Stimulated activated CD4-positive, alpha-beta T cell treated with anti-CD3 and anti-CD28 coated beads, Interleukin-12 subunit alpha, Interleukin-12 subunit beta, amount 100 ng/mL, for 24 hours (primary cell): ENCODE measurements around the gene ELFN2.
A peak's percentile ranks its signal among the peaks of the same experiment; 100 is the strongest.
"Not testable (repeated sequence)": the region's sequence is repeated elsewhere in the genome, so short reads cannot be mapped to it uniquely, and the experiment has no call there.

Experiments
- DNase-seq, 2 experiments: peaks; one replicate each; pipeline ENCODE4 v3.0.0-alpha.2; 2020; ENCODE audit warnings: low read depth in 2 of 2

The ELFN2 gene

DNA sequence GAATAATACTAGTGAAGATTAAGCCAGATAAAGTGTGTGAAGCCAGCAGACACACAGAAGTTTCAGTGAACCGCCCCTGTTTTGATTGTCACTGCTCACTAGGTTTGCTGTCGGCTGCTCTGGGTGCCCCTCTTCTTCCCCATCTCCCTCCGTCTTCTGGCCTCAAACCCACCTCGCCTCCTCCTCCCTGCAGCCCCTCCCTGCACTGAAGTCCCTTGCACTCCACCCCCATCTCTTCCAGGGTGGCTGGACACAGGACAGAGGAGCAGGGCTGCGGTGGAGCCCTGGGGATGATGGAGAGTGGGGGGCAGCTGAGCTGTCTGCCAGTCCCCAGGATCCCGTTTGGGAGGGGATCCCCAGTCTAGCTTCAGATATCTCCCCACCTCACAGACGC is 91.5 kb downstream of the ELFN2 start:
- DNase-seq: no peak

DNA sequence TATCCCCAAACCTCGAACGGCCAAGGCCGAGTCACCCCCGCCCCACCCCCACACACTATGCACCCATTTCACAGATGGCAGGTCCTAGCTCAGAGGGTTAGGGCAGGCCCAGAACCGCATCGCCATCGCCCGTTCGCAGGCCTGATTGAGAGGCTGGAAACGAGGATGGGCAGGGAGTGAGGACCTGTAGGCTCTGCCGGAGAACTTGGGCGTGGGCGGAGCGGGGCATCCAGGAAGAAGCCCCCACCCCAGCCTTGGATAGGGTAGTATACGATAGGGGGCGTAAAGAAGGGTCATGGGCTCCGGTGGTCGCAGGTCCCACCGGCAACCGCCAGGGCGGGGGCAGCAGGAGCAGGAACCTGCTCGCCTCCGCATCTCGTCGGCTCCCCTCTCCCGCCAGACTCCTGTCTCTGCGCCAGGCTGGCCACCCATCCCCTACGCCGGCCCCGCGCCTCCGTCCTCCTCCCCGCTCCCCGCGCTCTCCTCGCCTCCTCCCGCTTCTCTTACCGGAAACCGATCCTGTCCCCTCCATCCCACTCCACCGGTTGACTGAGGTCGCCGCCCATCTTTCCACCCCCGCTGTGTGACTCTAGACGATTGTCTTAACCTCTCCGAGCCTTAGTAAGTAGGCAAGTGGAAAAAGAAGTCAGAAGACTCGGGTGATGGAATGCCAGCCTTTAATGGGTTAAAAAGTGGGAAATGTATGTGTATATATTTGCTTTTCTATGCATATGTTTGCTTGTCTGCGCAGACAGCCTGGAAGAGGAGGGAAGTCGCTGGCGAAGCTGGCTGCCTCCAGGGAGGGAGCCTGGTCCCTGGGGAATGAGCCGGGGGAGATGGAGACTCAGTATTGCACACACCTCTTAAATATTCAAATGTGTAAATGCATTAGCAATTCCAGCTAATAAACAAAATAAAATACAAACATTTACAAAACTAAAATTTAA is 92.1 kb downstream of the ELFN2 start:
- DNase-seq: no peak

DNA sequence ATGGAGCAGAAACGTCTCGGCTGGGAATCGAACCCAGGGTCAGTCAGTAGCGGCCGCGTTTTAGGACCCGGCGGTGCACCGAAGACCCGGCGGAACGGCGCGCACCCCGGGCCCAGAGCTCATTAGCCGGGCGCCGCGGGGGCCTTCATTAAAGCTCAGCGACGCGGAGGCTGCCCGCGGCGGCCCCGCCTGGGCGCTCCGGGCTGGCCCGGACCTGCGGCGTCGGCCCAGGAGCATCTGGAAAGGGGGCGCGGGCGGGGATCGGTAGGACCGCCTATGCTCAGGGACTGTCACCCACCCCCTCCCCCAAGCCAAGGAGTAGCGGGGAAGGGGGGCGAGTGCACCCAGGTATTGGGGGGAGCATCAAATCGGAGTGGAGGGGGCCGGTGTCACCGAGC is 92.8 kb downstream of the ELFN2 start:
- no peak for DNase-seq

DNA sequence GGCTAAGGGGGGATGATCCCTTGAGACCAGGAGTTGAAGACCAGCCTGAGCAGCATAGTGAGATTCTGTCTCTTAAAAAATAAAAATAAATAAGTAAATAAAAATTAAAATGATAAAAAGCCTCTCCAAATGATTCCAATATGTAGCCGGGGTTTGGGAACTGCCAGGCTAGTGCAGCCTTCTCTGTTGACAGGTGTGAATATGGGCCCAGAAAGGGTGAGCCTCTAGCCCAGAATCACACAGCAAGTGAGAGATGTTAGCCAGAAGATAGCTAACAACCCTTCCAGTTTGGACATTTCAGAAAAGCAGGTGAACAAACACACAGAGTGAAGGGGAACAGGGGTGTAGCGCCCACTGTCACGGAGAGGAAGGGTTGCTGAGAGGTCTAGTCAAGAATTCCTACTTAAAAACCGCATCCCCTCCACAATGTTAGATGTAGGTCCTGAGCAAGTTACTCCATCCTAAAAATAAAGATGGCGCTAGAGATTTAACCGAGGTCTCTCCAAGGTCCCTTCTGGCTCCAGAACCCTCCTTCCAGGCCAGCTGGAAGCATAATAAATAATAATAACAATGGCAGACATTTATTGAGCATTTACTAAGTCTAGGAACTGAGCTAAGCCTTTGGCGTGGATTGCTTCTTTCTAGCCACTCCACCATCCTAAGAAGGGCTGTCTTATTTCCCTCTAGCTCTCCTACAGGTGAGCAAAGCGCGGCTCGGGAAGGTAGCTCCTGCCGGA is 93.4 kb downstream of the ELFN2 start:
- no peak for DNase-seq

DNA sequence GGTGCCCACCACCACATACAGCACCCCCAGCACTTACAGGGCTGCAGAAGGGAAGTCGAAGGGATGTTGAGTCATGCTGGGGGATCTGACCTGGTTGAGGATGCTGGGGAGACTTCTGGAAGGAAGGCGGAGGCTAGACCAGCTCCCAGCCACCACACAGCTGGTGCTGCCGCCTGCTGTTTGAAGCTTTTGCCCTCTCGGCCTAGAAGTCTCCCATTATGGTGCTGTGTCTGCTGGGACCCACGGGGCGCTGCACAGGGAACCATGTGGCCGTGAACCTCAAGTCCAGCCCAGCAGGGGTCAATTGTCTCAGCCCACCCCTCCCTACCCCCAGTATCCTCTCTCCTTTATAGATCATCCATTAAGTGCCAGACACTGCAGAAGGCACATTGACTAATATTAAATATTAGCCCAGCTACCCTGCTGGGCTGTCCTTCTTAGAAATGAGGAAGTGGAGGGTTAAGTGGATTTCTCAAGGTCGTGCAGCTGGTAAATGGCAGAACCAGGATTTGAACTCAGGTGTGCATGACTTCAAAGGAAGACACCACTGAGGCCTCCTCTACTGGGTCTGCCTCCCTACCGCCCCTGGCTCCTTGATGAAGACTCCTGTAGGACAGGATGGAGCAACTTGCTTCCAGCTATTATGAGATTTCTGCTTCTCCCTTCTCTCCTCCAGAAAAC is 95.3 kb downstream of the ELFN2 start:
- no peak for DNase-seq

DNA sequence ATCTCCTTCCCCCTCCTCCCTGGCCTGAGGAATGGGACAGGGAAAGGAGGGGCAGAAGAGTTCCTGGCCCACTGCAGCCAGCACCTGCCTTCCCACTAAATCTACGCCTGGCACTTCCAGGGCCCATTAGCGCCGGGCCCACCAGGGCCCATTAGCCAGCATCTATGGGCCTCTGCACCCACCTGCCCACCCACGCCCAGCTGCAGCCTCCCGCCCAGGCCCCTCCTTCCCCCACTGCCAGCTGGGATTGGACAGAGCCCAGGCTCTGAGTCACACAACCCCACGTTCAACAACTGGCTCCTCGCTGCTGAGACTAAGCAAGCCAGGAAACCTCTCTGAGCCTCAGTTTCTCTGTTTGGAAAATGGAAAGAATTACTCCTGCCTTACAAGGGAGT is 96.2 kb downstream of the ELFN2 start:
- no peak for DNase-seq

DNA sequence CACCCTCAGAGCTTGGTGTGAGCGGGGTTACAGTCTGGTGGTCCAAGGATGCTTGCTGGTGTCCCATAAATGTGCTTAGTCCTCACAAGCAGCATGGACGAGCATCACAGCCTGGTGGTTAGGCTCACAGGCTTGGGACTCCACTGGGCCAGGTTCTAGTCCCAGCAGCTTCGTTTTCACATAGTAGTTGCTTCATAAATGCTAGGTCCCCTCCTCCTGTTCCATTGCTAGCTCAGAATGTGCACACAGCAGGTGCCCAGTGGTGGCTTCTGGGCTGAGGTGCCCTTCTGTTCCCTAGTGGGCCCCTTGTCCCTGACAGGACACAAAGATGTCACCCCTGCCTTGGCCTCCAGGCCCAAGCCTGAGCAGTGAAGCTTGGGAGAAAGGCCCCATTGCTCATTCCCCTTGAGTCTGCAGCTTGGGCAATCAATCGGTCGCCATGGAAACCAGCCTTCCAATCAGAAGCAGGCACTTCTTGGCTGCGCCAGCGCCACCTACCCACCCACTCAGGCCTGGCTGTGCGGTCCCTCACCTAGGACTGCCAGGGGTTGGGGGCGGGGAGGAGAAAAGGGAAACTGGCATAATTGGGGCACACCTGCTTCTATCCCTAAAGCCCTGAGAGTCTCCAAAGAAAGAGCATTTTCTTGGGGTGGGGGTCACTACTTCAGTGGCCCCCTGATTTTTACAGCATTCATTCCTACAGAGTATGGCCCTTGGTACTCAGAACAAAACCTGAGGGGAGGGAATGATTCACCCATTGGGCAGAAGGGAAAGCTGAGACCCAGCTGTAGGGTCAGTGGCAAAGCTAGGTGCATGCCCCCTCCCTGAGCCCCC is 96.9 kb downstream of the ELFN2 start:
- DNase-seq: peak in 1 of 2 experiments; percentile 35

DNA sequence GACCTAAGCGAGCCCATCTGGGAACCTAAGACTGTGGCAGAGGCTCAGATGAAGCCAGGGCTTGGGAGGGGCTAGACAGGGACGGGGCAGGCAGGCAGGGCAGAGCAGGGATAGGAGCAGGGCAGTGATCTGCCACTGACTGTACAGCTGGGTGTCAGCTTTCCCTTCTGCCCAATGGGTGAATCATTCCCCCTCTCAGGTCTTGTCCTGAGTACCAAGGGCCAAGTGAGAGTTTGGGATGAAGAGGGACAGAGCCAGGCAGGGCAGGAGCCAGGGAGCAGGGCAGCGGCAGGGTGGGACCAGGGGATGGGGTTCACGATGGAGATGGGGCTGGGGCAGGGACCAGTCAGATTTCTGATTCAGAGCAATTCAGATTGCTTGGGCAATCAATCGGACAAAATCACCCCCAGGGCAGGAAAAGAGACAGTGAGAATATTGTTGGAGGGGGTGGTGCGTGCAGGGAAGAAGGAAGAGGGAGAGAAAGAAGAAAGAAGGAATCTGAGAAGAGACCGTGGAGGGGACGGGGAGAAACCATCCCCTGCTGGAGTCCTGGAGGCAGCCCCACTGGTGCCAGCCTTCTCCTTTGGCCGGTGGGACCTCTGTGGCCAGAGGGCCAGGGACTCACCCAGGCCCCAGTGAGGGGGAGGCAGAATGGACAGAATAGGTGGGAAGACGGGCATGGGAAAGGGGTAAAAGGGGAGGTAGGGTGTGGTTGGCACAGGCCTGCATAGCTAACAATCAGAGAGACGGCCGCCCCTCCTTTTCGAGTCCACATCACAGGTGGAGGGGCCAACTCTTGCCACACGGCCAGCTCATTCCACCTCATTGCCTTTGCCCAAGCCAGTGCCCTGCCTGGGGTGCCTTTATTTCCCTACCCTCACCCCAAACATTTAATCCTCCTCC is 97.8 kb downstream of the ELFN2 start:
- no peak for DNase-seq

DNA sequence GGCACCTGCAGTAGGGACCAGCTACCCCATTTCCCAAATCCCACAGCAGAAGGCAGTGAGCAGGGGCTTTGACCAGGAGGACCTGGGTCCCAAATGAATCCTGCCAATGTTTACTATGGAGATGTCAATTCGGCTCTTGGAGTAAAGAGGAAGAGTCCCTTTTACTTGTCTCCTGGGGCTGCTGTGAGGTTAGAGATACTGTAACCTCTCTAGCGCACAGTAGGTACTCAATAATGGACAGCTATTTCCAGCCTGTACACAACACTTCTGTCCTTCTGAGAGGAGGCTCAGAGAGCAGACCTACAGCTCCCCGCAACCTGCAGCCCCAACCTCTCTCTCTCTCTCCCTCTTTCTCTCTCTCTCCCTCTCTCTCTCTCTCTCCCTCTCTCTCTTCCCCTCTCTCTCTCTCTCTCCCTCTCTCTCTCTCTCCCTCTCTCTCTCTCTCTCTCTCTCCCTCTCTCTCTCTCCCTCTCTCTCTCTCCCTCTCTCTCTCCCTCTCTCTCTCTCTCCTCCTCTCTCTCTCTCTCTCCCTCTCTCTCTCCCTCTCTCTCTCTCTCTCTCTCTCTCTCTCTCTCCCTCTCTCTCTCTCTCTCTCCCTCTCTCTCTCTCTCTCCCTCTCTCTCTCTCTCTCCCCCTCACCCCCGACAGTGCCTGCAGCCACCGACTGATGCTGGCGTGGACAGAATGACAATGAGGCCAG is 98.6 kb downstream of the ELFN2 start:
- DNase-seq: not testable (repeated sequence)

DNA sequence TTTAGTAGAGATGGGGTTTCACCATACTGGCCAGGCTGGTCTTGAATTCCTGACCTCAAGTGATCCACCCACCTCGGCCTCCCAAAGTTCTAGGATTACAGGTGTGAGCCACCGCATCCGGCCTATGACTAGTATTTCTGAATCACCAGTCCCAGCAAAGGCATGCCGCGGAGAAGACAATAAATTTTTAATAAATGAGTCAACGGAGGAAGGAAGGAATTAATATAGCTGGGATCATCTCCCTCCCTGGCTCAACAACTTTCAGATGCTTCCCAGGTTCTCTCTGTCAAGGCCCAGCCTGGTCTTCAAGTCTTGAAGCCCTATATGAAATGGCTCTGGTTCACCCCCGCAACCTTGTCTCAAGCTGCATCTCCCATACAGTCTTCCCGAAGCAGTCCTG is 99.3 kb downstream of the ELFN2 start:
- no peak for DNase-seq

DNA sequence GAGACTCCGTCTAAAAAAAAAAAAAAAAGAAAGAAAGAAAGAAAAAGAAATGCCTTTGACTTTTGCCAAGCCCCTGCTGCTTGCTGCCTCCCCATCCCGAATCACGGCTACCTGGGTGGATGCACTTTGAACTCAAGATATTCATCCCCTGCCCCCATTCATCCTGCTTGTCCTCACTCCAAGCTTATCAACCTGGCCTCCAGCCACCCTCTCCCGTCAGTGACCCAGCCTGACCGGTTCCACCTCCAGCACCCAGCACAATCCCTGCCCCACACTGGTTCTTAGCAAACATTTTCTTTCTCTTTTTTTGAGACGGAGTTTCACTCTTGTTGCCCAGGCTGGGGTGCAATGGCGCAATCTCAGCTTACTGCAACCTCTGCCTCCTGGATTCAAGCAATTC is 100.6 kb downstream of the ELFN2 start:
- no peak for DNase-seq

DNA sequence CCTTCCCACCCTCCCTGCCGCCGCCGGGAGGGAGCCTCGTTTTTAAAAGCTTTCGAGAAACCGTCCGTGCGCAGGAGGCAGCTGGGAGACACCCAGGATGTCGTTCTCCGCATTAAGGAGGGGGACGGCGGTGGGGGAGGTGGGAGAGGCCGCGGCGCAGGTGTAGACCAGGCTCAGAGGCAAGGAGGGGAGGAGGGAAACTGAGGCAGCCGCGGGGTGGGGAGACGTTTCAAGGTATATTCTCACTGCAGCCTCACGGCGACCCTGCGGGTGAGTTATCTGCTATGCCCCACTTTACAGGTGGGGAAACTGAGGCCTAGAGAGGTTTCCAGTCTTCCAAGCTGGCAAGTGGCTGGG is 102.3 kb downstream of the ELFN2 start:
- DNase-seq: no peak

DNA sequence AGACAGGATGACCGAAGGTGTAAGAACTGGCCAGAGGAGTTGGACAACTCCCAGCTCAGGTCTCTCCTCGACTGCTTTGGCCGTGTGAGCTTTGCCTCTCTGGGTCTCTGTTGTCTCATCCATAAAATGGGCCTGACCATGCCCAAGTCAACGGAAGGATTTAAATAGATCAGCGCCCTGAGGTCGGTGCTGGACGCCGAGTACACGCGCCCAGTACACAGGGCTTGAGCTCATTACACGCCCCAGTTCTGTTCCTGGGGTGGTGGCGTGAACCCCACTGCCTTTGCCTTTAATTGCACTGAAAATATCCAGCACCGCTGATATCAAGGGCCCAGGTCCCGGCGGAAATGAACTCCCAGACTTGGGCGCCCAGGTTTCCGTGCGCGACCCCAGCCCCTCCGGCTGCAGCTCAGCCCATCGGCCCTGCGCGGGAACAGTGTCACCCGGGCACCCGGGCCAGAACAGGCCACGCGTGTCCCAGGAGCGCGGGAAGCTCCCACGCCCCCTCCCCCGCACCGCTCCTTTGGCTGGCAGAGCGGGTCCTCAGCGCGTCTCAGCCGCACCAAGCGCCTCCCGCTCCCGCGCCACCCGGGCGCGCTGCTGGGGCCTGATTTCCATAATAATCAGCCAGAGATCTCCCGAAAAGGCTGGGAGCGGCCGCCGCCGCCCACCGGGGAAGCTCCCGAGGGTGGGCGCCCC is 102.8 kb downstream of the ELFN2 start:
- no peak for DNase-seq

DNA sequence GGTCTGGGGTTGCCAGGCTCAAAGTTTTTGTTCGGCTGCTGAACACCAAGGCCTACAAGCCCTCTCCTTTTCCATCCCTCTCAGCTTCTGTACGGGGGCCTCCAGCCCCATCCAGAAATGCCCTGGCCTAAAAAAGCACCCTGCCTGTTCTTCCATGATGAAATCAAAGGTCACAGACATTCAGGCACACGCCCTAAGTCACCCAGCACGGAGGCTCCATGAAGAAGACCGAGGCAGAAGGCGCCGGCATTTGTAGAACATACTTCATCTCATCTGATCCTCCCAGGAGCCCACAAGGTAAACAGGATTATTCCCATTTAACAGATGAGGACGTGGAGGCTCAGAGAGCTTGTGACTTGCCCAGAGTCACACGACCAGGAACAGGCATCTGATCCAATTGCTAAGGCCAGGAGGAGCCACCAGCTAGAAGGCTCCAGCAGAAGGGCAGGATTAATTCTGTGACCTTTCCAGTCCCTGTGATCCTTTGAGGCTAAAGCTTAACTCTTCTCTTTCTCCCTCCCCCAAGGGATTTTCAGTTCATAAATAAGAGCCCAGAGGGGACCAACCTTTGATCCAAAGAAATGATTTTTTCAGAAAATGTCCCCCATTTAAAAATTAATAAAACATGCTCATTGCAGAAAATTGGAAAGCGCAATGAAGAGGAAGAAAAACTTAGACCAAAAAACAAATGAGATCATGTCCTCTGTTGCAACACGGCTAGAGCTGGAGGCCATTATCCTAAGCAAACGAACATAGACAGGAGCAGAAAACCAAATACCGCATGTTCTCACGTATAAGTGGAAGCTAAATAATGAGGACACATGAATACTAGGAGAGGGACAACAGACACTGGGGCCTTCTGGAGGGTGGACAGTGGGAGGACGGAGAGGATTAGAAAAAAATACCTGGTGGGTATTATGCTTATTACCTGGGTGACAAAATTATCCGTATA is 106.3 kb downstream of the ELFN2 start:
- no peak for DNase-seq

DNA sequence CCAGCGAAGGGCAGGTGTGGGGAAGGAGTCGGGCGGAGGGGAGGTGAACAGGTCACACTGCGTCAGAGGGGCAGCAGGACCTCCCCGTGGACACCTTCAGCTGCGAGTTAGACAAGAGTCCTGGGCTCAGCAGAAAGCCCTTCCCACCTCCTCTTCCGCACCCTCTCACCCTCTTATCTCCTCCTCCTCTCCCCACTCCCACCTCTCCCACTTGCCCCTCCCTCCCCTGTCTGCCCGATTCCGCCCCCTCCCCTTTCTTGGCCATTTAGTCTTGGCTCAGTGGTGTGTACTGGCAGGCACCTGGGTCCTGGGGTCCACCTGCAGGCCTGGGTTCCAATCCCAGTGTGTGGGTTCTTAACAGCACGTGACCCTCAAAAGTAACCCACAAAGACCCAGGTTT is 107.8 kb downstream of the ELFN2 start:
- DNase-seq: no peak

DNA sequence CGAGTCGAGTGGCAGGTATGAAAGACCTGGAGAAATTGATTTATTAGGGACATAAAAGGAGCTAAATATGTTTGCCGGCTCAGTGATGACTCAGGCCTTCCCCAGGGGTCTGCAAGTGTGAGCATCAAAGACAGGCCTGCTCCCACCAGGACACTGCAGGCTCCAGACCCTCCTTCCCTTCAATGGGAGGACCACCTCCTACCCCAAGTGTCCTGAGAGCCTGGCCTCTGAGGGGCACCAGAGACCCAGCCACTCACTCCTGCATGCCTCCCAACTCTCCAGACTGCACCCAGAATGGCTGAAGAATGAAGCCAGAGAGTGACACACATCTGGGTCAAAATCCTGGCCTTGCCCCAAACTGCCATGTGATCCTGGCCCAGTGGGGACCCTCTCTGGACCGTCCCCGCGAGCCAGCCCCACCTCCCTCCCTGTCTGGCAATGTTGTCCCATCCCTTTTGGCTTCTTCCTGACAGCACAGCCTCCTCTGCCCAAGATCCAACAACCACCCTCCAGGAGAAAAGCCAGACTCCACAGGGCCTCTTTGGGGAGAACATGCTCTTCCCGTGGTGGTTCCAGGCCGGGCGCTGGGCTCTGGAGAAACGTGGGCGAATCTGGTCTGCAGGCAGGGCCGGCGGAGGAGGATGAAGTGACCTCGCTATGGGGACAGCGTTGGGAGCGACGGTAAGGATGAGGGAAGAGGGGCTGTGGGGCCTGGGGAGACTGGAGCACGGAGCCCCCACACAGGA is 108.7 kb downstream of the ELFN2 start:
- DNase-seq: no peak
